OCI-LY3 (cell line): Measurements from ENCODE around the gene NLRC5.

Experiments used
- CTCF ChIP-seq: fragments of 200-600, 300-600 bp; sonication (generic); IDR thresholded peaks from 2 replicates; pipeline ENCODE4 v1.5.1; 2014; ENCODE audit warnings: antibody characterized with exemption, low read length, low read depth
- EZH2phosphoT487 ChIP-seq: fragments of 200-600 bp; shearing (Covaris generic); IDR thresholded peaks from 2 replicates; pipeline ENCODE4 v1.6.1; 2018; ENCODE audit warnings: antibody characterized with exemption, mixed run types, low read depth

- no peak for TF ChIP-seq CTCF
- TF ChIP-seq EZH2phosphoT487: no peak
Observed at GRCh38 chr16:56986361-56986760, 3.0 kb upstream of the NLRC5 start.
